Subcutaneous adipose tissue (tissue), 4 donors: ENCODE measurements around the gene SLC30A2. TPM values are rescaled to one million over a fixed set of nuclear protein-coding genes. Genes with fewer than 3 reads are reported as not detected.

Source experiments
- total RNA-seq, 4 donors: library from RNA; depleted of rRNA; stranded (reverse); fragments of >200 nt; gene quantifications; one replicate each; pipeline ENCODE4 v1.1.0, GENCODE V29; 2016
- TF ChIP-seq, protein P1 (sequence below): fragments of 450-650 bp; IDR thresholded peaks from one replicate; pipeline ENCODE4 v1.5.1; 2016; ENCODE audit warnings: low read depth, mild to moderate bottlenecking, control low read depth, antibody characterized with exemption, moderate library complexity

Gene SLC30A2
- total RNA-seq, 4 donors from 2014 or later = 0.22 TPM; not detected in 3

DNA sequence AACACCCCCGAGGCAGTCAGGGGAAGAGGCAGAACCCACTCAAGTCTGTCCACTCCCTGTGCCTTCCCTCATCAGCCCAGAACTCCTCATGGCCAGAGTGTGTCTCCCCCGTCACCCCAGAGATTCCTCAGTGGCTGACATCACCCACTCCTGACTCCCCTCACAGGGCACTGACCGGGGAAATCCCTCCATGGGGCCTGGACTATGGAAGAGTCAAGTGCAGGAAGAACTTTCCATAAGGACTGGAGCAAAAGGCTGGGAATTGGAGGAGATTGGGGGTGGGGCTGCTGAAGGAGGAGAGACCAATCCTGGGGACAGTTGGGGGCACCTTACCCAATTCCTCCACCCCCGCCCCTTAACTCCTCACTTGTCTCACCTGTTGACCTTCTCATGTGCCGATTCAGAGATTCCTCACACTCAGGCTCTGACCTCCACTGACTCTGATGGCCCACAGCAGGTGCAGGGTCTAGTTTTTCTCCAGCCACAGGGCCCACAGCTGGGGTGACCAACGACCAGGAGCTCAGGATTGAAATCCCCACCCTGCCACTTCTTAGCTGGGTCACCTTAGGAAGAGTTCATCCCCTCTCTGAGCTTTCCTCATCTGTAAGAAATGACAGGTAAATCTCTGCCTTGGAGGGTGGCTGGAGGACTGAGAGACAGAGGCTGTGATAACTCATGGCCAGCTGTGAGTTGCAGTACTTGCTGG is 24.8 kb downstream of the SLC30A2 start:
- TF ChIP-seq, protein P1, sequence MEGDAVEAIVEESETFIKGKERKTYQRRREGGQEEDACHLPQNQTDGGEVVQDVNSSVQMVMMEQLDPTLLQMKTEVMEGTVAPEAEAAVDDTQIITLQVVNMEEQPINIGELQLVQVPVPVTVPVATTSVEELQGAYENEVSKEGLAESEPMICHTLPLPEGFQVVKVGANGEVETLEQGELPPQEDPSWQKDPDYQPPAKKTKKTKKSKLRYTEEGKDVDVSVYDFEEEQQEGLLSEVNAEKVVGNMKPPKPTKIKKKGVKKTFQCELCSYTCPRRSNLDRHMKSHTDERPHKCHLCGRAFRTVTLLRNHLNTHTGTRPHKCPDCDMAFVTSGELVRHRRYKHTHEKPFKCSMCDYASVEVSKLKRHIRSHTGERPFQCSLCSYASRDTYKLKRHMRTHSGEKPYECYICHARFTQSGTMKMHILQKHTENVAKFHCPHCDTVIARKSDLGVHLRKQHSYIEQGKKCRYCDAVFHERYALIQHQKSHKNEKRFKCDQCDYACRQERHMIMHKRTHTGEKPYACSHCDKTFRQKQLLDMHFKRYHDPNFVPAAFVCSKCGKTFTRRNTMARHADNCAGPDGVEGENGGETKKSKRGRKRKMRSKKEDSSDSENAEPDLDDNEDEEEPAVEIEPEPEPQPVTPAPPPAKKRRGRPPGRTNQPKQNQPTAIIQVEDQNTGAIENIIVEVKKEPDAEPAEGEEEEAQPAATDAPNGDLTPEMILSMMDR = no peak

DNA sequence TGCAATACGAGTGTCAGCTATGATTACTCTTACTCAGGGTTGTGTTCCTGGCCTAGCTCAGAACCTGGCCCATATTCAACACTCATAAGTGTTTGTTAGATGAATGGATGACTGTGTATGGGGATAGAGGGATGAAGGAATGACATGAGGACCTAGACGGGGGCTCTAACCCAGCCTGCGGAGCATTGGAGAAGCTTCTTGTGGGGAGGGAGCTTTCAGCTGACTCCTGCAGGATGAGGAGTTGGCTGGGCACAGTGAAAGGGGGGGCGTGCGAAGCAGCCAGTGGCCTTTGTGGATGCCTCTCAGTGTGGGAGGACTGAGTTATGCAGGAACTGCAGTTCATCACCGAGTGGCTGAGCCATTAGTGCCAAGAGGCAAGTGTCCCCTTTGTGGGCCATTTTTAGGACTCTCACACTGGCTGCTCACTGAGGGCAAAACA is 25.6 kb downstream of the SLC30A2 start:
- TF ChIP-seq, protein P1 = no peak

DNA sequence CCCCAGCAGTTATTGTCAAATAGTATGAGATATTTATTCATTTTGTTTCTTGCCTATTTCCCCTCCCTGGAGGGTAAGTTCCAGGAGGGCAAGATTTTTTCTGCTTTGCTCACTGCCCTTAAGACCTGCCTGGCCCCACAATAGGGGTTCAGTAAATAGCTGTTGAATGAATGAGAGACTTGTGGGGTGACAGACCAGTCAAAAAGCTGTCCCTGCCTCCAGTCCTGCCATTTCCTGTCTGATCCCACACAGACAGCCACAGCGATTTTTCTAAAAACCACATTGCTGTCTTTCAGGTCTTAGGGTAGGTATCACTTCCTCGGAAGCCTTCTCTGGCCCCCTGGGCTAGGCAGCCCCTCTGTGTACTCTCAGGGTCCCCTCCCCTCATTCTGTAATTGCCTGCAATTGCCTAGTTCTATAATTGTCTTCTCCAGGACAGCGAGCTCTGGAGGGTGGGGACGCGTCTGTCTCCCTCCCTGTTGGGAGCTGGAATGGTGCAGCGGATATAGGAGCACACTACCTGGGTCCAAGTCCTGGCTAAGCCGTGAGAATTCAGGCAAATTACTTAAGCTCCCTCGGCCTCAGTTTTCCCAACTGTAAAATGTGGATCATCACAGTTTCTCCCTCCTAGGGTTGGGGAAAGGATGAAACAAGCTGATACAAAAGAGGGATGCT is 26.1 kb downstream of the SLC30A2 start:
- TF ChIP-seq, protein P1 = no peak

DNA sequence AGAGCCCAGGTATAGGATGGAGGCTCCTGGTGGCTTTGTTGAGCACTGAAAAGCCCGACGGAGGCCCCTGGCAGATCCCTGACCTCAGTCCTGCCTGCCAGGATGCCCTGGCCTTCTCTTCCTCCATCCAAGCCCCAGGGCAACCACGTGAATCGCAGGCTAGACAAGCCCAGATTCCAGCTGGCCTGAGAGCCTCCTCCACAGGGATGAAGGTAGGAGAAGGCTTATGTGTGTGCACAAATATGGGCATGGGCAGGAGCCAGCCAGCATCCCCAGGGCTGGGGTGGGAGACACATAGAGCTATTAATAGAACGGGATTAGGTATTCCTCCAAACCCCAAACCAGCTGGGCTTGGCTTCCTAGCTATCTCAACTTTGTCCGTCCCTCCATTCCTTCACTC is 28.3 kb downstream of the SLC30A2 start:
- TF ChIP-seq, protein P1 = no peak

DNA sequence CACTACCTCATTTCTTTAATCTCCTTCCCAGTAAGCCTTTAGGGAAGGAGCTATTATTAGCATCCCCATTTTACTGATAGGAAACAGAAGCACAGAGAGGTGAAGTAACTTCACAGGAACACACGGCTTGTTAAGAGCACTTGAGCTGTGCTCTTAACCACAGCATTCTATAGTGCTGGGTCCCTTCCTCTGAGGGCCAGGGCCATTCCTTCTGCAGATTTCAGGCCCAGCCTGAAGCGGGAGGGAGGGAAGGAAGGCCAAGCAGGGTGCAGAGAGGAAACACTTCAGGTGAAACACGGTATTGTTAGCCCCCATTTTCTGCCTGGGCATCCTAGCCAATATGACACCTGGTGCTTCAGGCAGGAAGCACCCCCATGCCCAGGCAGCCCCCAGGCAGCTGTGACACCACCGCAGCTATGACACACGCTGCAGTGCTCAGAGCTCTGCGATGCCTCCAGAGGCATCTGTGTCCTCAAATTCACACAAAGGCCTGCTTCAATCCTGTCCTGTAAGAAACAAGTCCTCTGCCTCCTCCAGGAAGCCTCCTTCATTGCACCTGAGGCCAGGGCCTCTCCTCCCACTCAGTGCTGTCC is 28.9 kb downstream of the SLC30A2 start:
- TF ChIP-seq, protein P1 = no peak

DNA sequence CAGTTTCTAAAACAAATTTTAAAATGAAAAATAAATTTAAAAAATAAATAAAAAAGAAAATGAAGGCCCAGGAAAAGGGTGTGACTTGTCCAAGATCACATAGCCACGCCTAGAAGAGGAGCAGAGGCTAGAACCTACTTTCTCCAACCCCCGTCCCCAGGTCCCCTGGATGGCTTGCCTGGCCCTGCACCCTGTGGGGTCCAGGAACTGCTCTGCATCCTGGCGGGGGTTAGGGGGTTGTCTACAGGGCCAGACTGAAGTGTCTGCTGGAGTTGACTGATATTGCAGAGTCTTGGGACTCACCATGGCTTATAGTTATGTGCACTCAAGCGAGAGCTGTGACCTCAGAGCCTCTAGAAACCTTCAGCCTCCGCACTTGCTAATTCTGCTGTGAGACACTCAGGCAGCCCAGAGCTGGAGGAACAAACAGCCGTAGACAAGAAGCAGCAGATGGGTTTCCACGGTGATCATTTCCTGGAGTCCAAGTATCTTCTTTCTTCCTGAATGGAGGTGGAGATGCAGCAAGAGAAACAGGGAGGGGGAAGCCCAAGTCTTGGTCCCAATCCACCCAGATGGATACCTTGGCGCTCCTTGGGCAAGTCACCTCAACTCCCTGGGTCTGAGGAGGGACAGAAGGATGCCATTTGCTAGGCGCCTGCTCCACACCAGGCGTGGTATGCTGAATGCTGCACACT is 29.5 kb downstream of the SLC30A2 start:
- TF ChIP-seq, protein P1 = no peak

DNA sequence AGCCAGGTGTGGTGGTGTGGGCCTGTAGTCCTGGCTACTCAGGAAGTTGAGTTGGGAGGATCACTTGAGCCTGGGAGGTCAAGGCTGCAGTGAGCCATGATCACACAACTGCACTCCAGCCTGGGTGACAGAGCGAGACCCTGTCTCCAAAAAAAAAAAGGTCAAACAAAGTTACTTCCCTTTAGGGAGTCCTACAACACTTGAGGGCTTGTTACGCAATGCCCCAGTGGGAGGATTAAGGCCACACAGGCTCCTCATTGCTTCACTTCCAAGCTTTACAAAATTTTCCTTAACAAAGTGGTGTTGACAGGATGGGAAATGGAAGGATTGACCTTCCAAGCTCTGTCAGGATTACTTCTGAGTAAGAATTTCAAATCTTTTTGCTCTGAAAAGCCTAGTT is 30.6 kb downstream of the SLC30A2 start:
- TF ChIP-seq, protein P1 = no peak
